ENCODE results near the gene ARHGAP24.

Gene ARHGAP24

GRCh38 chr4:85607624-85608023 lies 132.7 kb downstream of the ARHGAP24 start:
- no peak for DNase-seq (ENCODE audit: low spot score)
- Histone ChIP-seq H3K27ac (ENCODE audit: poor library complexity, severe bottlenecking) (no peak overlapping the region), H3K36me3 (ENCODE audit: low read depth) (no peaks in the 10 kb centered on the region), H3K4me1 (ENCODE audit: insufficient read depth, poor library complexity, severe bottlenecking) (no peaks in the 10 kb centered on the region), H3K27me3 (ENCODE audit: insufficient read depth, poor library complexity, severe bottlenecking) (no peaks in the 10 kb centered on the region), H3K9me3 (ENCODE audit: severe bottlenecking) (no peaks in the 10 kb centered on the region), H3K4me3 (ENCODE audit: severe bottlenecking) (no peak overlapping the region)
- TF ChIP-seq CTCF (IDR thresholded peaks at IDR 0.05; ENCODE audit: poor library complexity, severe bottlenecking), result no peak
- no peak for ATAC-seq (ENCODE audit: low read depth)

- H3K27me3 ChIP-seq (ENCODE audit: insufficient read depth, poor library complexity, severe bottlenecking), result no peaks in the 10 kb centered on the region
- no peak for ATAC-seq (ENCODE audit: low read depth)
- TF ChIP-seq CTCF (IDR thresholded peaks at IDR 0.05; ENCODE audit: poor library complexity, severe bottlenecking), result no peak
These were observed 135.5 kb downstream of the ARHGAP24 start for GRCh38 chr4:85610450-85610849.

GRCh38 chr4:85611661-85612060 lies 136.7 kb downstream of the ARHGAP24 start:
- Histone ChIP-seq H3K27me3 (ENCODE audit: insufficient read depth, poor library complexity, severe bottlenecking) (no peaks in the 10 kb centered on the region), H3K36me3 (ENCODE audit: low read depth) (no peaks in the 10 kb centered on the region), H3K4me1 (ENCODE audit: insufficient read depth, poor library complexity, severe bottlenecking) (no peaks in the 10 kb centered on the region), H3K9me3 (ENCODE audit: severe bottlenecking) (no peaks in the 10 kb centered on the region), H3K27ac (ENCODE audit: poor library complexity, severe bottlenecking) (no peak overlapping the region), H3K4me3 (ENCODE audit: severe bottlenecking) (no peak overlapping the region)
- ATAC-seq (ENCODE audit: low read depth) (no peak), DNase-seq (ENCODE audit: low spot score) (no peak)
- no peak for TF ChIP-seq CTCF (IDR thresholded peaks at IDR 0.05; ENCODE audit: poor library complexity, severe bottlenecking)

More at GRCh38 chr4:85610450-85610849, 135.5 kb downstream of the ARHGAP24 start:
- H3K27ac ChIP-seq (ENCODE audit: poor library complexity, severe bottlenecking), result no peak overlapping the region
- no peak overlapping the region for H3K4me3 ChIP-seq (ENCODE audit: severe bottlenecking)
- H3K36me3 ChIP-seq (ENCODE audit: low read depth), result no peaks in the 10 kb centered on the region
- no peaks in the 10 kb centered on the region for H3K9me3 ChIP-seq (ENCODE audit: severe bottlenecking)
- H3K4me1 ChIP-seq (ENCODE audit: insufficient read depth, poor library complexity, severe bottlenecking), result no peaks in the 10 kb centered on the region
- DNase-seq (ENCODE audit: low spot score), result no peak

- no peak for TF ChIP-seq CTCF (IDR thresholded peaks at IDR 0.05; ENCODE audit: poor library complexity, severe bottlenecking)
- ATAC-seq (ENCODE audit: low read depth) (no peak), DNase-seq (ENCODE audit: low spot score) (no peak)
- H3K4me1 ChIP-seq (ENCODE audit: insufficient read depth, poor library complexity, severe bottlenecking), result no peaks in the 10 kb centered on the region
- H3K27ac ChIP-seq (ENCODE audit: poor library complexity, severe bottlenecking), result no peak overlapping the region
- no peaks in the 10 kb centered on the region for H3K36me3 ChIP-seq (ENCODE audit: low read depth)
- H3K9me3 ChIP-seq (ENCODE audit: severe bottlenecking), result no peaks in the 10 kb centered on the region
- H3K27me3 ChIP-seq (ENCODE audit: insufficient read depth, poor library complexity, severe bottlenecking), result no peaks in the 10 kb centered on the region
- H3K4me3 ChIP-seq (ENCODE audit: severe bottlenecking), result no peak overlapping the region
These were observed 139.0 kb downstream of the ARHGAP24 start for GRCh38 chr4:85613901-85614300.

- H3K27ac ChIP-seq (ENCODE audit: poor library complexity, severe bottlenecking), result no peak overlapping the region
- ATAC-seq (ENCODE audit: low read depth) (no peak), DNase-seq (ENCODE audit: low spot score) (no peak)
- no peaks in the 10 kb centered on the region for H3K27me3 ChIP-seq (ENCODE audit: insufficient read depth, poor library complexity, severe bottlenecking)
- H3K9me3 ChIP-seq (ENCODE audit: severe bottlenecking), result no peaks in the 10 kb centered on the region
- H3K4me3 ChIP-seq (ENCODE audit: severe bottlenecking), result no peak overlapping the region
- no peak for TF ChIP-seq CTCF (IDR thresholded peaks at IDR 0.05; ENCODE audit: poor library complexity, severe bottlenecking)
- H3K36me3 ChIP-seq (ENCODE audit: low read depth), result no peaks in the 10 kb centered on the region
- H3K4me1 ChIP-seq (ENCODE audit: insufficient read depth, poor library complexity, severe bottlenecking), result no peaks in the 10 kb centered on the region
These were observed 141.0 kb downstream of the ARHGAP24 start for GRCh38 chr4:85615952-85616351.
